Smooth muscle cell (in vitro differentiated cells): ENCODE measurements around the gene ROR2. TPM values are rescaled to one million over a fixed set of nuclear protein-coding genes. Genes with fewer than 3 reads are reported as not detected.

Experiments used
- DNase-seq: peaks from one replicate; lab custom pipeline; 2025; ENCODE audit not compliant: unreplicated experiment; lab: John Stamatoyannopoulos, UW
- H2AFZ ChIP-seq: fragments of 200-600 bp; sonication (generic); 2 replicates; pipeline ENCODE4 v1.6.0; 2016; ENCODE audit warnings: antibody characterized with exemption, low read depth, mild to moderate bottlenecking
- H3F3A ChIP-seq: fragments of 200-600 bp; sonication (generic); 2 replicates; pipeline ENCODE4 v1.6.0; 2017; ENCODE audit warnings: antibody characterized with exemption, low read depth
- H3K27ac ChIP-seq: fragments of 200-600 bp; sonication (generic); 2 replicates; pipeline ENCODE4 v1.5.1; 2016; ENCODE audit warnings: low read depth, mild to moderate bottlenecking
- H3K27me3 ChIP-seq: fragments of 200-600 bp; sonication (generic); 2 replicates; pipeline ENCODE4 v1.6.1; 2016; ENCODE audit warnings: low read depth, mild to moderate bottlenecking
- H3K36me3 ChIP-seq: fragments of 200-600 bp; sonication (generic); 2 replicates; pipeline ENCODE4 v1.5.1; 2016; ENCODE audit warnings: low read depth
- H3K4me1 ChIP-seq: fragments of 200-600 bp; sonication (generic); 2 replicates; pipeline ENCODE4 v1.5.1; 2016; ENCODE audit warnings: low read depth
- H3K4me2 ChIP-seq: fragments of 200-600 bp; sonication (generic); 2 replicates; pipeline ENCODE4 v1.6.0; 2016; ENCODE audit warnings: mild to moderate bottlenecking
- H3K4me3 ChIP-seq: fragments of 200-600 bp; sonication (generic); 2 replicates; pipeline ENCODE4 v1.5.1; 2016; ENCODE audit warnings: mild to moderate bottlenecking
- H3K79me2 ChIP-seq: fragments of 200-600 bp; sonication (generic); 2 replicates; pipeline ENCODE4 v1.6.0; 2016; ENCODE audit warnings: low read depth, mild to moderate bottlenecking
- H3K9ac ChIP-seq: fragments of 200-600 bp; sonication (generic); 2 replicates; pipeline ENCODE4 v1.6.0; 2016; ENCODE audit warnings: low read depth
- H3K9me3 ChIP-seq: fragments of 200-600 bp; sonication (generic); replicated peaks from 2 replicates; pipeline ENCODE4 v1.5.1; 2016; ENCODE audit warnings: low read depth
- H4K20me1 ChIP-seq: fragments of 200-600 bp; sonication (generic); 2 replicates; pipeline ENCODE4 v1.6.0; 2016; ENCODE audit warnings: low read depth
- WGBS: methylation state at CpG from one replicate; pipeline ENCODE4 v1.1.7; 2016; ENCODE audit warnings: low lambda C conversion rate; 5-methylcytosine and 5-hydroxymethylcytosine counted together
- polyA plus RNA-seq: library from polyadenylated mRNA; unstranded; fragments of >200 nt; fragmentation: Nextera tagmentation; extraction: Ambion mirVana; gene quantifications from 2 replicates; pipeline ENCODE4 v1.2.1, GENCODE V29; 2016
- total RNA-seq: library from RNA; depleted of rRNA; stranded (reverse); fragments of >200 nt; gene quantifications from 2 replicates; pipeline ENCODE4 v1.2.3, GENCODE V29; 2014
- TF ChIP-seq, protein P1 (sequence below): fragments of 200-600 bp; sonication (generic); IDR thresholded peaks from 2 replicates; pipeline ENCODE4 v1.5.1; 2017; ENCODE audit warnings: borderline replicate concordance, mild to moderate bottlenecking, antibody characterized with exemption; ENCODE audit not compliant: insufficient read depth, poor library complexity, severe bottlenecking

Gene ROR2
- total and polyA plus RNA-seq, 2 experiments from 2014 or later = 16.7 to 21.7 TPM

DNA sequence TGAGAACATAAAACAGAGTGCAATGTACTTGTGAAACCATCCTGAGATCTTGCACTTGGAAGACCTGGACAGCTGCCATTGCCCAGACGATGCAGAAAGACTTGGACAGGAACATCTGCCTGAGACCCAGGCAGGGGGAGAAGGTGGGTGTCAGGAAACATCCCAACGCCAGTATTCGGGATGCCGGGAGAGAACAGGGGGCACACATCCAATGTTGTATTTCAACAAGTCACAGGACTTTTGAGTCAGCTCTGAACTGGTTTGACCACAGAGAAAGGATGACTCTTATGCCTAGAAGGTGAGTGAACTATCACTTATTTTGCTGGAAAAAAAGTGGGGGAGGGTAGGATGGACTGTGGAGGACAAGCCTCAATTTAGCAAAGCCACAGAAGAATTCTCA, 124.6 kb downstream of the ROR2 start:
- no peaks in the 10 kb centered on the region for H3K36me3 ChIP-seq
- peaks cover 8% of the 10 kb centered on the region for H3K4me1 ChIP-seq
- no peak overlapping the region for H2AFZ ChIP-seq
- H3K9ac ChIP-seq = peak overlapping the region; percentile 65
- no peak overlapping the region for H3K4me3 ChIP-seq
- TF ChIP-seq, protein P1, sequence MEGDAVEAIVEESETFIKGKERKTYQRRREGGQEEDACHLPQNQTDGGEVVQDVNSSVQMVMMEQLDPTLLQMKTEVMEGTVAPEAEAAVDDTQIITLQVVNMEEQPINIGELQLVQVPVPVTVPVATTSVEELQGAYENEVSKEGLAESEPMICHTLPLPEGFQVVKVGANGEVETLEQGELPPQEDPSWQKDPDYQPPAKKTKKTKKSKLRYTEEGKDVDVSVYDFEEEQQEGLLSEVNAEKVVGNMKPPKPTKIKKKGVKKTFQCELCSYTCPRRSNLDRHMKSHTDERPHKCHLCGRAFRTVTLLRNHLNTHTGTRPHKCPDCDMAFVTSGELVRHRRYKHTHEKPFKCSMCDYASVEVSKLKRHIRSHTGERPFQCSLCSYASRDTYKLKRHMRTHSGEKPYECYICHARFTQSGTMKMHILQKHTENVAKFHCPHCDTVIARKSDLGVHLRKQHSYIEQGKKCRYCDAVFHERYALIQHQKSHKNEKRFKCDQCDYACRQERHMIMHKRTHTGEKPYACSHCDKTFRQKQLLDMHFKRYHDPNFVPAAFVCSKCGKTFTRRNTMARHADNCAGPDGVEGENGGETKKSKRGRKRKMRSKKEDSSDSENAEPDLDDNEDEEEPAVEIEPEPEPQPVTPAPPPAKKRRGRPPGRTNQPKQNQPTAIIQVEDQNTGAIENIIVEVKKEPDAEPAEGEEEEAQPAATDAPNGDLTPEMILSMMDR = no peak
- 61% methylated on average over 4 of the region's 4 CpGs for WGBS
- DNase-seq = no peak
- peaks cover 21% of the 10 kb centered on the region for H3K79me2 ChIP-seq
- no peaks in the 10 kb centered on the region for H3F3A ChIP-seq
- peak overlapping the region; percentile 71 for H3K4me2 ChIP-seq
- H3K9me3 ChIP-seq = no peaks in the 10 kb centered on the region
- H3K27me3 ChIP-seq = no peaks in the 10 kb centered on the region
- peaks cover 12% of the 10 kb centered on the region for H4K20me1 ChIP-seq
- H3K27ac ChIP-seq = peak overlapping the region; percentile 88

GRCh38 chr9:91824601-91825305, 125.3 kb downstream of the ROR2 start:
- no peaks in the 10 kb centered on the region for H3K9me3 ChIP-seq
- no peaks in the 10 kb centered on the region for H3K27me3 ChIP-seq
- no peak overlapping the region for H3K4me3 ChIP-seq
- no peaks in the 10 kb centered on the region for H3K36me3 ChIP-seq
- peaks cover 20% of the 10 kb centered on the region for H3K79me2 ChIP-seq
- H3K27ac ChIP-seq = peak overlapping the region; percentile 88
- TF ChIP-seq, protein P1 = no peak
- H2AFZ ChIP-seq = no peak overlapping the region
- H3K9ac ChIP-seq = peak overlapping the region; percentile 65
- H3K4me1 ChIP-seq = peaks cover 8% of the 10 kb centered on the region
- H3K4me2 ChIP-seq = peak overlapping the region; percentile 71
- H3F3A ChIP-seq = no peaks in the 10 kb centered on the region
- 34% methylated on average over 18 of the region's 18 CpGs for WGBS
- peaks cover 7% of the 10 kb centered on the region for H4K20me1 ChIP-seq
- DNase-seq = no peak

- H3K4me3 ChIP-seq = no peak overlapping the region
- H3K27me3 ChIP-seq = no peaks in the 10 kb centered on the region
- no peak overlapping the region for H3K9ac ChIP-seq
- H4K20me1 ChIP-seq = peaks cover under 1% of the 10 kb centered on the region
- no peaks in the 10 kb centered on the region for H3F3A ChIP-seq
- peak overlapping the region; percentile 71 for H3K4me2 ChIP-seq
- peaks cover 8% of the 10 kb centered on the region for H3K4me1 ChIP-seq
- no peaks in the 10 kb centered on the region for H3K9me3 ChIP-seq
- no peak for DNase-seq
- peaks cover 15% of the 10 kb centered on the region for H3K79me2 ChIP-seq
- TF ChIP-seq, protein P1 = no peak
- H2AFZ ChIP-seq = no peak overlapping the region
- peak overlapping the region; percentile 88 for H3K27ac ChIP-seq
- H3K36me3 ChIP-seq = no peaks in the 10 kb centered on the region
- 75% methylated on average over 4 of the region's 4 CpGs for WGBS
These were observed 125.9 kb downstream of the ROR2 start for GRCh38 chr9:91824151-91824550.
